ENCODE measurements around the gene NGRN. TPM values are rescaled to one million over a fixed set of nuclear protein-coding genes. Genes with fewer than 3 reads are reported as not detected.

The NGRN gene
- total and polyA plus RNA-seq, 2 experiments from 2014 or later, result 88.9 to 131 TPM

DNA sequence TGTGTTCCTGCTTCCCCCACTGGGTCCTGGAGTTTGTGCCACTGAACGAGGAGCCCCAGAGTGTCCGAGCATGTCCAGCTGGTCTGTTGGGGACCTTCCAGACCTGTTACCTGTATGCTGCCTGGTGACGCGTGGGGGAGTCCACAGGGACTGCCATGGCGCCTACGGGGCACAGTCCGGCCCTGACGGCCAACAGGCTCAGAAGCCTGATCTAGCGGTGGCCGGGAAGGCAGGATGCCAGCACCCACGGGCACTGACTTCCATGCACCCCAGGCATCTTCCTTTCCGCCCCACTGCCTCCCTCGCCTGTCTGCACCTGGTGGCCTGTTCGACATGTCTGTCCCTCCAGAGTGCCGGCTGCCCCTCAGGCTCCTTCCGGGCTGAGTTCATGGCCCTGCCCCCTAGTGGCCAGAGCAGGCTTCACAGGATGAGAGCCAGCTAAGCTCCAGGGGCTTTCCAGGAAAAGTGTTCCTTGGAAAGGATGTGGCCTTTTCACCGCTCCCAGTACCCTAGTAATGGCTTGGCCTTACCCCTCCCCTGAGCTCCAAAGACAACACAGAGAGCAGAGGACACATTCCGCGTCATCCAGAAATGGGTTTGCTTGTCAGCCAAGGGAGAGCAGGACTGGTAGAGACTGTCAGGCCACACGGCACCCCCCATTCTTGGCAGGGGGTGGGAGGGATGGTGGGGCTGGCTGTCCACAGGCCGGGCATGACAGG, 35.7 kb downstream of the NGRN start (continued):
- TF ChIP-seq POLR2AphosphoS5 (IDR thresholded peaks at IDR 0.05; ENCODE audit: low read depth) (peak; percentile 48; the same call in 1 of the 2 replicates), NANOG (IDR thresholded peaks at IDR 0.05; ENCODE audit: borderline replicate concordance) (no peak), EZH2phosphoT487 (IDR thresholded peaks at IDR 0.05; ENCODE audit: unreplicated experiment) (no peak), STAT1 (IDR thresholded peaks at IDR 0.05; ENCODE audit: unreplicated experiment) (no peak), EZH2 (IDR thresholded peaks at IDR 0.05; ENCODE audit: low read depth, unreplicated experiment) (no peak)
- TF ChIP-seq, protein P1, sequence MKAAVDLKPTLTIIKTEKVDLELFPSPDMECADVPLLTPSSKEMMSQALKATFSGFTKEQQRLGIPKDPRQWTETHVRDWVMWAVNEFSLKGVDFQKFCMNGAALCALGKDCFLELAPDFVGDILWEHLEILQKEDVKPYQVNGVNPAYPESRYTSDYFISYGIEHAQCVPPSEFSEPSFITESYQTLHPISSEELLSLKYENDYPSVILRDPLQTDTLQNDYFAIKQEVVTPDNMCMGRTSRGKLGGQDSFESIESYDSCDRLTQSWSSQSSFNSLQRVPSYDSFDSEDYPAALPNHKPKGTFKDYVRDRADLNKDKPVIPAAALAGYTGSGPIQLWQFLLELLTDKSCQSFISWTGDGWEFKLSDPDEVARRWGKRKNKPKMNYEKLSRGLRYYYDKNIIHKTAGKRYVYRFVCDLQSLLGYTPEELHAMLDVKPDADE (IDR thresholded peaks at IDR 0.05), result no peak
- TF ChIP-seq, protein P2, sequence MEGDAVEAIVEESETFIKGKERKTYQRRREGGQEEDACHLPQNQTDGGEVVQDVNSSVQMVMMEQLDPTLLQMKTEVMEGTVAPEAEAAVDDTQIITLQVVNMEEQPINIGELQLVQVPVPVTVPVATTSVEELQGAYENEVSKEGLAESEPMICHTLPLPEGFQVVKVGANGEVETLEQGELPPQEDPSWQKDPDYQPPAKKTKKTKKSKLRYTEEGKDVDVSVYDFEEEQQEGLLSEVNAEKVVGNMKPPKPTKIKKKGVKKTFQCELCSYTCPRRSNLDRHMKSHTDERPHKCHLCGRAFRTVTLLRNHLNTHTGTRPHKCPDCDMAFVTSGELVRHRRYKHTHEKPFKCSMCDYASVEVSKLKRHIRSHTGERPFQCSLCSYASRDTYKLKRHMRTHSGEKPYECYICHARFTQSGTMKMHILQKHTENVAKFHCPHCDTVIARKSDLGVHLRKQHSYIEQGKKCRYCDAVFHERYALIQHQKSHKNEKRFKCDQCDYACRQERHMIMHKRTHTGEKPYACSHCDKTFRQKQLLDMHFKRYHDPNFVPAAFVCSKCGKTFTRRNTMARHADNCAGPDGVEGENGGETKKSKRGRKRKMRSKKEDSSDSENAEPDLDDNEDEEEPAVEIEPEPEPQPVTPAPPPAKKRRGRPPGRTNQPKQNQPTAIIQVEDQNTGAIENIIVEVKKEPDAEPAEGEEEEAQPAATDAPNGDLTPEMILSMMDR (conservative IDR thresholded peaks at IDR 0.05; ENCODE audit: low read depth in 2 of 2), result peak; percentile 85 to 96
- TF ChIP-seq, protein P3, sequence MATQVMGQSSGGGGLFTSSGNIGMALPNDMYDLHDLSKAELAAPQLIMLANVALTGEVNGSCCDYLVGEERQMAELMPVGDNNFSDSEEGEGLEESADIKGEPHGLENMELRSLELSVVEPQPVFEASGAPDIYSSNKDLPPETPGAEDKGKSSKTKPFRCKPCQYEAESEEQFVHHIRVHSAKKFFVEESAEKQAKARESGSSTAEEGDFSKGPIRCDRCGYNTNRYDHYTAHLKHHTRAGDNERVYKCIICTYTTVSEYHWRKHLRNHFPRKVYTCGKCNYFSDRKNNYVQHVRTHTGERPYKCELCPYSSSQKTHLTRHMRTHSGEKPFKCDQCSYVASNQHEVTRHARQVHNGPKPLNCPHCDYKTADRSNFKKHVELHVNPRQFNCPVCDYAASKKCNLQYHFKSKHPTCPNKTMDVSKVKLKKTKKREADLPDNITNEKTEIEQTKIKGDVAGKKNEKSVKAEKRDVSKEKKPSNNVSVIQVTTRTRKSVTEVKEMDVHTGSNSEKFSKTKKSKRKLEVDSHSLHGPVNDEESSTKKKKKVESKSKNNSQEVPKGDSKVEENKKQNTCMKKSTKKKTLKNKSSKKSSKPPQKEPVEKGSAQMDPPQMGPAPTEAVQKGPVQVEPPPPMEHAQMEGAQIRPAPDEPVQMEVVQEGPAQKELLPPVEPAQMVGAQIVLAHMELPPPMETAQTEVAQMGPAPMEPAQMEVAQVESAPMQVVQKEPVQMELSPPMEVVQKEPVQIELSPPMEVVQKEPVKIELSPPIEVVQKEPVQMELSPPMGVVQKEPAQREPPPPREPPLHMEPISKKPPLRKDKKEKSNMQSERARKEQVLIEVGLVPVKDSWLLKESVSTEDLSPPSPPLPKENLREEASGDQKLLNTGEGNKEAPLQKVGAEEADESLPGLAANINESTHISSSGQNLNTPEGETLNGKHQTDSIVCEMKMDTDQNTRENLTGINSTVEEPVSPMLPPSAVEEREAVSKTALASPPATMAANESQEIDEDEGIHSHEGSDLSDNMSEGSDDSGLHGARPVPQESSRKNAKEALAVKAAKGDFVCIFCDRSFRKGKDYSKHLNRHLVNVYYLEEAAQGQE (IDR thresholded peaks at IDR 0.05; ENCODE audit: unreplicated experiment), result no peak

DNA sequence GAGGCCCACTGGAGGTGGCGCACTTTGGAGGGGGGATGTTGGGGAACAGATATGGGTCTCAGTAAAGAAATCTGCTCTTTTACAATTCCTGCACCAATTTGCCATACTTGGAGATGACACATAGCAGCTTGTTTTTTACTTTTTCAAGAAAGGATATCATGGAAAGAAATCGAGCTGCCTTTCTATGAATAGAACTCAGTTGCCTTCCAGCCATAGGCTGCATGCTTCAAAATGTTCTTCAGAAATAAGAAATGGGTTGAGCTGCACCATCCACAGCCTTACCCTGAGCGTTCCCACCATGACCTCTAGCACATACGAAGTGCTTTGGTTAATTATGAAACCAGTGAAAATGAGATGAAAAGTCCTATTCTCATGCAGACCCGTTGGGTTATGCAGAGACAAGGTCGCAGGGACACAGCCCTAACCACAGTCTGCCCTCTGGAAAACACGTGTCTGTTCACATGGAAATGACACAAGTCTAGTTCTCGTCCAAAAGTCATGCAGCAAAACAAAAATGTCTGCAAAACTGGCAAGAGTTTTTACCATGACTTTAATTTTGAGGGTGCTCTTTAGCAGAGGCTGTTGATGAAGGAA, 36.3 kb downstream of the NGRN start:
- H3K27me3 ChIP-seq (ENCODE audit: insufficient read depth), result no peaks in the 10 kb centered on the region
- Mint-ChIP-seq H3K9me3 (no peaks in the 10 kb centered on the region), H3K27ac (no peak overlapping the region), H3K4me1 (peaks cover 16% of the 10 kb centered on the region), H3K4me3 (no peak overlapping the region), H3K36me3 (ENCODE audit: low read depth) (no peaks in the 10 kb centered on the region), H3K27me3 (ENCODE audit: insufficient read depth, low read depth, poor library complexity) (peaks cover 2% of the 10 kb centered on the region)
- ATAC-seq (no peak), DNase-seq (ENCODE audit: low spot score) (no peak)
- H3F3A ChIP-seq (replicated peaks; ENCODE audit: low read depth), result no peaks in the 10 kb centered on the region
- peak overlapping the region; percentile 35; the same call in 1 of the 2 replicates for H2AFZ ChIP-seq
- H3K36me3 ChIP-seq (ENCODE audit: insufficient read depth), result no peaks in the 10 kb centered on the region
- no peaks in the 10 kb centered on the region for H4K20me1 ChIP-seq (replicated peaks; ENCODE audit: insufficient read depth)
- no peaks in the 10 kb centered on the region for H3K9me2 ChIP-seq (ENCODE audit: insufficient read depth)
- H3K4me1 ChIP-seq (ENCODE audit: insufficient read depth), result peaks cover 6% of the 10 kb centered on the region; the same call in 1 of the 2 replicates
- no peak overlapping the region for H3K4me3 ChIP-seq
- H3K79me2 ChIP-seq (replicated peaks; ENCODE audit: insufficient read depth), result no peaks in the 10 kb centered on the region
- H3K4me2 ChIP-seq, result no peak overlapping the region
- no peak overlapping the region for H3K27ac ChIP-seq (ENCODE audit: low read depth)
- TF ChIP-seq, protein P2 (conservative IDR thresholded peaks at IDR 0.05; ENCODE audit: low read depth in 2 of 2), result no peak
